Stimulated activated CD8-positive, alpha-beta memory T cell treated with anti-CD3 and anti-CD28 coated beads, Interleukin-12 subunit alpha, Interleukin-12 subunit beta, amount 100 ng/mL, for 4 hours (primary cell): ENCODE measurements around the gene NOTCH2.

Source experiments
- DNase-seq: peaks from one replicate; pipeline ENCODE4 v3.0.0-alpha.2; 2020; ENCODE audit warnings: low read depth

Gene NOTCH2

GRCh38 chr1:119906927-119907652 is 162.4 kb downstream of the NOTCH2 start:
- DNase-seq: no peak

GRCh38 chr1:119903443-119903835 is 166.0 kb downstream of the NOTCH2 start:
- no peak for DNase-seq

GRCh38 chr1:119902775-119903442 is 166.6 kb downstream of the NOTCH2 start:
- DNase-seq: no peak

- DNase-seq: no peak
Measured at GRCh38 chr1:119898981-119899720, 170.3 kb downstream of the NOTCH2 start.

- DNase-seq: no peak
Measured at GRCh38 chr1:119898530-119898929, 170.9 kb downstream of the NOTCH2 start.

- no peak for DNase-seq
Measured at GRCh38 chr1:119896303-119896702, 173.2 kb downstream of the NOTCH2 start, which contains the start of gene ADAM30. TSS of gene ADAM30 (minus strand) at chr1:119896515. CDS start at chr1:119896336, 179 bp downstream.

- DNase-seq: no peak
Measured at GRCh38 chr1:119895102-119895501, 174.4 kb downstream of the NOTCH2 start.

- no peak for DNase-seq
Measured at GRCh38 chr1:119893827-119894700, 175.4 kb downstream of the NOTCH2 start.

GRCh38 chr1:119893238-119893791 is 176.1 kb downstream of the NOTCH2 start:
- DNase-seq: no peak

GRCh38 chr1:119891386-119891785 is 178.1 kb downstream of the NOTCH2 start:
- DNase-seq: no peak

- DNase-seq: no peak
Measured at GRCh38 chr1:119888476-119888875, 181.0 kb downstream of the NOTCH2 start.

- no peak for DNase-seq
Measured at GRCh38 chr1:119887427-119887826, 182.0 kb downstream of the NOTCH2 start.

- DNase-seq: no peak
Measured at GRCh38 chr1:119885903-119886783, 183.3 kb downstream of the NOTCH2 start.

GRCh38 chr1:119884711-119885110 is 184.8 kb downstream of the NOTCH2 start:
- DNase-seq: no peak

GRCh38 chr1:119883826-119884225 is 185.6 kb downstream of the NOTCH2 start:
- DNase-seq: no peak

- no peak for DNase-seq
Measured at GRCh38 chr1:119882132-119883049, 187.1 kb downstream of the NOTCH2 start.

- no peak for DNase-seq
Measured at GRCh38 chr1:119879510-119880434, 189.7 kb downstream of the NOTCH2 start.

GRCh38 chr1:119878171-119878570 is 191.3 kb downstream of the NOTCH2 start:
- no peak for DNase-seq
